ENCODE measurements around the gene FAM199X. TPM values are rescaled to one million over a fixed set of nuclear protein-coding genes. Genes with fewer than 3 reads are reported as not detected.

The FAM199X gene
- 10 to 100 TPM; 18.4 to 19.2 TPM for total RNA-seq
- polyA plus RNA-seq, result 10 to 100 TPM in 1 of 2 donors, 1 to 10 TPM in 1; 9.3 to 10.0 TPM
- long read RNA-seq, donor 1, full-length matches to known transcripts, result 2 of 4 reads
- long read RNA-seq, donor 1, partial matches to known transcripts, result 0 of 4 reads
- long read RNA-seq, donor 1, other reads (novel, unspliced or antisense), result 2 of 4 reads
- long read RNA-seq, donor 2, full-length matches to known transcripts, result 7 of 13 reads
- long read RNA-seq, donor 2, partial matches to known transcripts, result 0 of 13 reads
- long read RNA-seq, donor 2, other reads (novel, unspliced or antisense), result 6 of 13 reads

DNA sequence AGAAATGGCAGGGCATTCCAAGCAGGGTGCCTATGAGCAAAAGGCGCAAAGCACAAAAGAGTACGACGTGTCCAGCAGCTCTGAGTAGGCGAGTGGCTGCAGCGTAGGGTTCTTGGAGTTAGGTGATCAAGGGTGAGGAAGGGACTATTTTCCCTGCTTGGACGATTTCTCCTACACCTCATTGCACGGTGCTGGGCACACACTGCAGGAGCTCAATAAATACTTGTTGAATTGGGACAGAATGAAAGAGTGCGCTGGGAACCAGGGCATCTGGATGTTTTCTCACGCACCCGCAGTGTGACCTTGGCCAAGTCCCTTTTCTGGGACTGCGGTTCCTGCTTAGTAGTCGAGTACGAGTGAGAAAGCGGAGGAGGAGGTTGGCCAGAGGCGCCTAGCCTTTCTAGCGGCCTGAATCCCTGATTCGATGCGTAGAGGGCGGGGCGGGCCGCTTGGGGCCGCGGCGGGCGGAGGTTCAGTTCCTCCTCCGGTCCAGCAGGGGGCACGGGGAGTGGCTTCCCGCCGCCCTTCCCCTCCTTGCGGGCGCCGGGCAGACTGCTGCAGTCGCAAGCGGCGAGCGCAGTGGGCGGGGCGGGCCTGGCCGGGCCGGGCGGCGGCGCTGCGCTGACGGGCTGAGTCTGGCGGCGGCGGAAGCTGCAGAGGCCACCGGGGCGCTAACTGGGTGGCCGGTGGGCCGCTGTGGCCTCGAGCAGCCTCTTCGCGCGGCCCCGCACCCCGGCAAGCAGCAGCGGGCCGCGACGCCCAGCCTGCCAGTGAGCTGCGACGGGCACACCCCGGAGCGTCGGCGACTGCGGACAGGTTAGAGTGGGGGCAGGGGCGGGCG lies at the start of gene FAM199X:
TSS of gene FAM199X (plus strand) at position 560 of the 841 bp plus-strand sequence. CDS start 333 bp downstream, outside the sequence.
- DNase-seq (peak; percentile 92 to 95), ATAC-seq (ENCODE audit: low FRiP score) (peak; percentile 98)
- intact Hi-C loops (cut with DNase I), result no loop called here
- no peaks in the 10 kb centered on the region for H3K9me3 ChIP-seq (ENCODE audit: control insufficient read depth, low read length)
- no peaks in the 10 kb centered on the region for H3K4me1 ChIP-seq (ENCODE audit: control insufficient read depth in 1 of 2, insufficient read depth in 2 of 2, low read length in 2 of 2)
- H3K4me3 ChIP-seq (ENCODE audit: low read length in 2 of 2), result peak within 1 kb of the TSS; percentile 42 to 70
- peak within 1 kb of the TSS in 1 of 2 donors; percentile 81 for H3K27ac ChIP-seq (ENCODE audit: low read depth in 1 of 2, low read length in 2 of 2)
- 1 to 28% methylated on average over 47 to 71 of the region's 71 CpGs for WGBS, 2 donors
- H3K27me3 ChIP-seq (ENCODE audit: control insufficient read depth in 1 of 2, insufficient read depth in 2 of 2, low read length in 1 of 2), result no peaks in the 10 kb centered on the region
- no peaks in the 10 kb centered on the region for H3K36me3 ChIP-seq (ENCODE audit: control insufficient read depth in 1 of 2, insufficient read depth in 2 of 2, low read length in 1 of 2)

DNA sequence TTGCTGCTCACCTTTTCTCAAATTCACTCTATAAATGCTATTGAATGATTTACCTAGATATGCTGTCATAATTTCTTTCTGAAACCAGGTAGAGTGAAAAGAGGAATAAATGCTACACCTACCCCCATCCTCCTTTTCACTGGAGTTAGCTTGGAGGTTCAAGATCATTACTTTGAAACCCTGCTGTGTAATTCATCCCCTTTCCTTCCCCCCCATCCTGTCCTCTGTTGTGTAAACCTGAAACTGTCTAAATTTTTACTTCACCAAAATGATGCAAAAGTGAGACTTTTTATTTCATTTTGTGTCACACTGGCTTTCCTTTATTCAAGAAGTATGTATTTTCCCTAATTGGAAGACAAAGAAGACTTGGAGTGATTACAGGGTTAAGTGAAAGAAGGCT lies 48.5 kb upstream of the FAM199X start:
- Histone ChIP-seq H3K27me3 (ENCODE audit: control insufficient read depth in 1 of 2, insufficient read depth in 2 of 2, low read length in 1 of 2) (no peaks in the 10 kb centered on the region), H3K36me3 (ENCODE audit: control insufficient read depth in 1 of 2, insufficient read depth in 2 of 2, low read length in 1 of 2) (no peaks in the 10 kb centered on the region), H3K4me1 (ENCODE audit: control insufficient read depth in 1 of 2, insufficient read depth in 2 of 2, low read length in 2 of 2) (no peaks in the 10 kb centered on the region), H3K9me3 (ENCODE audit: control insufficient read depth, low read length) (no peaks in the 10 kb centered on the region), H3K27ac (ENCODE audit: low read depth in 1 of 2, low read length in 2 of 2) (no peak overlapping the region), H3K4me3 (ENCODE audit: low read length in 2 of 2) (no peak overlapping the region)
- ATAC-seq (ENCODE audit: low FRiP score), result no peak
- intact Hi-C loops (cut with DNase I), result no loop called here
- DNase-seq, result no peak

DNA sequence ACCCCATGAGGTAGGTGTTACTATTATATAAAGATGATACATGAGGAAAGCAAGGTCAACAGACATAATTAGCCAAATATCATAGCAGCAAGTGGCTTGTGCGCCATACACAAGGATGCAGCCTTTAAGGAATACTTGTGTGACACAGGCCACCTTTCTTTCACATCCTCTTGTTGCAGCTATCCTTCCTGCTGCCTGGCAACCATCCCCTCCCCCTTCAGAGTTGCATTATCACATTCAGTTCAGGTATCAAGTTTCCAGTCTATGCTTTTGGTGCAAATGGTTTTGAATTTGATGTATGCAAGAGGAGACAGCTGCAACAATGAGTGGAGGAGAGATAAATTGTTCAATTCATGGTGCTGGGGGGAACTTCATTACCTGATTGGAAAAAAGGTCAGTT lies 47.5 kb upstream of the FAM199X start:
- DNase-seq (no peak), ATAC-seq (ENCODE audit: low FRiP score) (no peak)
- Histone ChIP-seq H3K4me3 (ENCODE audit: low read length in 2 of 2) (no peak overlapping the region), H3K27ac (ENCODE audit: low read depth in 1 of 2, low read length in 2 of 2) (no peak overlapping the region), H3K4me1 (ENCODE audit: control insufficient read depth in 1 of 2, insufficient read depth in 2 of 2, low read length in 2 of 2) (no peaks in the 10 kb centered on the region), H3K27me3 (ENCODE audit: control insufficient read depth in 1 of 2, insufficient read depth in 2 of 2, low read length in 1 of 2) (no peaks in the 10 kb centered on the region), H3K9me3 (ENCODE audit: control insufficient read depth, low read length) (no peaks in the 10 kb centered on the region), H3K36me3 (ENCODE audit: control insufficient read depth in 1 of 2, insufficient read depth in 2 of 2, low read length in 1 of 2) (no peaks in the 10 kb centered on the region)
- intact Hi-C loops (cut with DNase I), result no loop called here
- WGBS, 2 donors, result 71 to 91% methylated on average over 1 of the region's 1 CpG

DNA sequence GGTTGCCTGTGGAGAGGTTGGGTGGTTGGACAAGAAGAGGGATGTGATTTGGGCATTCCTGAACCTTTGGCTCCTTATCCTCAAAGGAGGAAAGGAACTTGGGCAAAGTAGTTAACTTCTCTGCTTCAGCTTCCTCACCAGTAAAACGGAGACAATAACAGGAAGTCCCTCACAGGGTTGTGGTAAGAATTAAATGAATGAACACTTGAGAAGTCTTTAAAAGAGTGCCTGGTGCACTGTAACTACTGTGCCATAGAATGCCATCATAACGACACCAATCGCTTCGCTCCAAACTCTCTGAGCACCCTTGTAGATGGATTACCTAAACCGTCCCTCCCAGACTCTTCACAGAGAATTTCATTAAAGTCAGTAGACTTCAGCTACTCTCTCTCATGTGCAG lies 43.4 kb upstream of the FAM199X start:
- DNase-seq (no peak), ATAC-seq (ENCODE audit: low FRiP score) (no peak)
- no peaks in the 10 kb centered on the region for H3K9me3 ChIP-seq (ENCODE audit: control insufficient read depth, low read length)
- H3K27me3 ChIP-seq (ENCODE audit: control insufficient read depth in 1 of 2, insufficient read depth in 2 of 2, low read length in 1 of 2), result no peaks in the 10 kb centered on the region
- intact Hi-C loops (cut with DNase I), result no loop called here
- H3K4me1 ChIP-seq (ENCODE audit: control insufficient read depth in 1 of 2, insufficient read depth in 2 of 2, low read length in 2 of 2), result no peaks in the 10 kb centered on the region
- H3K36me3 ChIP-seq (ENCODE audit: control insufficient read depth in 1 of 2, insufficient read depth in 2 of 2, low read length in 1 of 2), result no peaks in the 10 kb centered on the region
- H3K27ac ChIP-seq (ENCODE audit: low read depth in 1 of 2, low read length in 2 of 2), result no peak overlapping the region
- H3K4me3 ChIP-seq (ENCODE audit: low read length in 2 of 2), result no peak overlapping the region
- 71 to 89% methylated on average over 5 of the region's 5 CpGs for WGBS, 2 donors

DNA sequence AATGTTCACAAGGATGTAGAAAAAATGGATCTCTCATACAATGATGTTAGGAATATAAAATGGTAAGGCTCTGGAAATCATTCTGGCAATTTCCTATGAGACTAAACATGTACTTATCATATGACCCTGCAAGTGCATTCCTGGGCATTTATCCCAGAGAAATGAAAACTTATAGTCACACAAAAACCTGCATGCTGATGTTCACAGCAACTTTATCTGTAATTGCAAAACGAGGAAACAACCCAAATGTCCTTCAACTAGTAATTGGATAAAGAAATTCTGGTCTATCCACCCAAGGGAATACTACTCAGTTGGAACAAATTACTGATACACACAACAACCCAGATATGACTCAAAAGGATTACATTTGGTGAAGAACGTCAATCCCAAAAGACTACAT lies 39.4 kb upstream of the FAM199X start:
- ATAC-seq (ENCODE audit: low FRiP score), result no peak
- intact Hi-C loops (cut with DNase I), result no loop called here

DNA sequence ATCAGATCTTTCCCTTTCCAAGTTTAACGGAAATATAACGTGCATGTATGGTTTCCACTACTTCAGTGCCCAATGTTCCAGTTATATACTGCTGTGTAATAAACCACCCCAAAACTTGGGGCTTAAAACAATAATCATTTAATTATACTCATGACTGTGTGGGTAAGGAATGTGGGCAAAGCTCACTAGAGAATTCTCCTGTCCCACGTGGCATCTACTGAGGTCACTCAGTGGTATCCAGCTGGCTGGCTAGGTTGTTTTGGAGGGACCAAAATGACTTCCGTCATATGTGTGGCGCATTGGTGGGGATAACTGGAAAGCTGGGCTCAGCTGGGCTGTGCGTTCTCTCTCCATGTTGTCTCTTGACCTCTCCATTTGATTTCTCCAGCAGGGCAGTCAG lies 35.4 kb upstream of the FAM199X start:
- intact Hi-C loops (cut with DNase I), result loop anchor here (5.0 to 10.0 kb wide), 2 partner anchors 286 to 289 kb away; no protein-coding TSS in a partner anchor
- H3K4me1 ChIP-seq (ENCODE audit: control insufficient read depth in 1 of 2, insufficient read depth in 2 of 2, low read length in 2 of 2), result peaks cover 1 to 2% of the 10 kb centered on the region in 2 donors
- DNase-seq (no peak), ATAC-seq (ENCODE audit: low FRiP score) (no peak)
- peaks cover 0 to 2% of the 10 kb centered on the region in 2 donors for H3K36me3 ChIP-seq (ENCODE audit: control insufficient read depth in 1 of 2, insufficient read depth in 2 of 2, low read length in 1 of 2)
- no peaks in the 10 kb centered on the region for H3K9me3 ChIP-seq (ENCODE audit: control insufficient read depth, low read length)
- H3K27ac ChIP-seq (ENCODE audit: low read depth in 1 of 2, low read length in 2 of 2), result no peak overlapping the region
- 55 to 60% methylated on average over 6 of the region's 6 CpGs for whole genome bisulfite sequencing, 2 donors
- no peaks in the 10 kb centered on the region for H3K27me3 ChIP-seq (ENCODE audit: control insufficient read depth in 1 of 2, insufficient read depth in 2 of 2, low read length in 1 of 2)
- H3K4me3 ChIP-seq (ENCODE audit: low read length in 2 of 2), result no peak overlapping the region

More for the DNA sequence above, 39.4 kb upstream of the FAM199X start:
- H3K4me3 ChIP-seq (ENCODE audit: low read length in 2 of 2), result no peak overlapping the region
- H3K9me3 ChIP-seq (ENCODE audit: control insufficient read depth, low read length), result no peaks in the 10 kb centered on the region
- peaks cover 0 to 2% of the 10 kb centered on the region in 2 donors for H3K36me3 ChIP-seq (ENCODE audit: control insufficient read depth in 1 of 2, insufficient read depth in 2 of 2, low read length in 1 of 2)
- peaks cover 1 to 2% of the 10 kb centered on the region in 2 donors for H3K4me1 ChIP-seq (ENCODE audit: control insufficient read depth in 1 of 2, insufficient read depth in 2 of 2, low read length in 2 of 2)
- WGBS, 2 donors, result 47 to 51% methylated on average over 2 of the region's 2 CpGs
- H3K27me3 ChIP-seq (ENCODE audit: control insufficient read depth in 1 of 2, insufficient read depth in 2 of 2, low read length in 1 of 2), result no peaks in the 10 kb centered on the region
- DNase-seq, result no peak
- no peak overlapping the region for H3K27ac ChIP-seq (ENCODE audit: low read depth in 1 of 2, low read length in 2 of 2)

DNA sequence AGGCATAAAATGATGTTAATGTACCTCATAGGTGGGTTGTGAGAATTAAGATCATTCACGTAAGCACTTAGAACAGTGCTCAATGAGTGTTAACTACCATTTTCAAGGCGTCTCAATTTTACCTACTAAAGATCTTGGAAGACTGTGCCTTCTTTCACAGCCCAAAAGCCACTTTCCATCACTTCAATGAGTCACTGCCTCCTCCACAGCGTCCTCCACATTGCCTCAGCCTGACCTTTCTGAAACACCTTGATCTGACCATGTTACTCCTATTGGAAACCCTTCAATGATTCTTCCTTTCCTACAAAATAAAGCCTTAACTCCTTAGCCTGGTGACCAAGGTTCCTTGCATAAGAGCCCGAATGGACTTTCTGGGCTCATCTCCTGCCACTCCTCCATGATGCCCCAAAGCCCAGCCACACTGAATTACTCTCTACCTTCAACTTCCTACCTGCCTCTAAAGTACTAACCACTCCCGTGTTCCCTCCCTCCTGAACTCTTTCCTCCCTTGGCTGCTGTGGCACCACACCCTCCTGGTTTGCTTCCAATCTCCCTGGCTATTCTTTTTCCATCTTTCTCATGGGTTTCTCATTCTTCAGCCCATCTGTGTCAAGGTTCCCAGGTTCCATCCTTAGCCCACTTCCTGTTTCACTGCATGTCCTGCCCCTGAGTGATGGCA lies 31.5 kb upstream of the FAM199X start:
- no peaks in the 10 kb centered on the region for H3K36me3 ChIP-seq (ENCODE audit: control insufficient read depth in 1 of 2, insufficient read depth in 2 of 2, low read length in 1 of 2)
- no peaks in the 10 kb centered on the region for H3K9me3 ChIP-seq (ENCODE audit: control insufficient read depth, low read length)
- DNase-seq, result no peak
- H3K4me1 ChIP-seq (ENCODE audit: control insufficient read depth in 1 of 2, insufficient read depth in 2 of 2, low read length in 2 of 2), result peaks cover 1 to 2% of the 10 kb centered on the region in 2 donors
- no peaks in the 10 kb centered on the region for H3K27me3 ChIP-seq (ENCODE audit: control insufficient read depth in 1 of 2, insufficient read depth in 2 of 2, low read length in 1 of 2)
- 66 to 83% methylated on average over 5 of the region's 5 CpGs for WGBS, 2 donors
- intact Hi-C loops (cut with DNase I), result loop anchor here (5.0 to 10.0 kb wide), 2 partner anchors 290 to 292 kb away; no protein-coding TSS in a partner anchor
- no peak overlapping the region for H3K27ac ChIP-seq (ENCODE audit: low read depth in 1 of 2, low read length in 2 of 2)
- ATAC-seq (ENCODE audit: low FRiP score), result no peak
- no peak overlapping the region for H3K4me3 ChIP-seq (ENCODE audit: low read length in 2 of 2)

DNA sequence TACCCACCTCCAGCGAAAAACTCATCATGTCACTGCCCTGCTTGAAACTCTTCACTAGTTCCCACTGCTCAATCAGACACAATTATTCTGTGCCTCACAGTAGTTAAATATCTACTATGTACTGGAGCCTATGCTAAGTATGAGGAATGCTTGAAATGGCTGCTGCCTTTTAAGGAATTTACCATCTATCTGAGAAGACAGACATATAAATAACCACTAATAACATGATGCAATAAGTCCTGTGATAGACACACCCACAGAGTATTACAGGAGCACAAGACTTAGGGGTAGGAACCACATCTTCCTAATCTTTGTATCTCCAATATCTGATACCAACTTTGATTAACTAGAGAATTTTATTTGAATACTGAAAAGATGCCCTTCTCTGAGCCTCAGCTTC lies 30.6 kb upstream of the FAM199X start:
- intact Hi-C loops (cut with DNase I), result loop anchor here in 1 of 2 donors (10.0 kb wide), 1 partner anchor 291 kb away; no protein-coding TSS in a partner anchor
- Histone ChIP-seq H3K27me3 (ENCODE audit: control insufficient read depth in 1 of 2, insufficient read depth in 2 of 2, low read length in 1 of 2) (no peaks in the 10 kb centered on the region), H3K36me3 (ENCODE audit: control insufficient read depth in 1 of 2, insufficient read depth in 2 of 2, low read length in 1 of 2) (no peaks in the 10 kb centered on the region), H3K27ac (ENCODE audit: low read depth in 1 of 2, low read length in 2 of 2) (no peak overlapping the region), H3K9me3 (ENCODE audit: control insufficient read depth, low read length) (no peaks in the 10 kb centered on the region), H3K4me3 (ENCODE audit: low read length in 2 of 2) (no peak overlapping the region), H3K4me1 (ENCODE audit: control insufficient read depth in 1 of 2, insufficient read depth in 2 of 2, low read length in 2 of 2) (peaks cover 1 to 2% of the 10 kb centered on the region in 2 donors)
- ATAC-seq (ENCODE audit: low FRiP score), result no peak
- 68 to 93% methylated on average over 1 of the region's 1 CpG for WGBS, 2 donors
- no peak for DNase-seq
